WTC11 (cell line): ENCODE measurements around the gene AADAT. TPM values are rescaled to one million over a fixed set of nuclear protein-coding genes. Genes with fewer than 3 reads are reported as not detected.

Source experiments
- ATAC-seq: fragments of 200-7000 bp; cut with Tn5 transposase; 2 replicates; pipeline ENCODE4 v1.10.0; 2021; ENCODE audit warnings: mild to moderate bottlenecking, moderate library complexity
- CTCF ChIA-PET: fragments of 300-600 bp; sonication (Branson Sonifier 250); formaldehyde crosslinking; loops from one replicate; lab custom pipeline; 2021; ENCODE audit warnings: antibody characterized with exemption; lab: Charles Lee
- POLR2A ChIA-PET: fragments of 350-600 bp; sonication (Branson Sonifier 250); formaldehyde crosslinking; loops from one replicate; lab custom pipeline; 2021; ENCODE audit warnings: antibody characterized with exemption; lab: Charles Lee
- DNase-seq: peaks from one replicate; pipeline ENCODE4 v3.0.0; 2021; ENCODE audit warnings: low spot score
- H3K27ac Mint-ChIP-seq: 2 replicates; pipeline ENCODE4 v1.8.0; 2021; ENCODE audit warnings: mixed read lengths
- H3K27me3 Mint-ChIP-seq: 2 replicates; pipeline ENCODE4 v1.8.0; 2021; ENCODE audit warnings: low read depth, mild to moderate bottlenecking, moderate library complexity, mixed read lengths
- H3K36me3 Mint-ChIP-seq: 2 replicates; pipeline ENCODE4 v1.8.0; 2021; ENCODE audit warnings: mixed read lengths
- H3K4me1 Mint-ChIP-seq: 2 replicates; pipeline ENCODE4 v1.8.0; 2022; ENCODE audit warnings: mixed read lengths
- H3K4me3 Mint-ChIP-seq: 2 replicates; pipeline ENCODE4 v1.8.0; 2021; ENCODE audit warnings: mild to moderate bottlenecking, moderate library complexity, mixed read lengths
- H3K9me3 Mint-ChIP-seq: 2 replicates; pipeline ENCODE4 v1.8.0; 2021; ENCODE audit warnings: mixed read lengths
- ATF1 ChIP-seq: sonication (generic); formaldehyde crosslinking; IDR thresholded peaks from 2 replicates; pipeline ENCODE4 v1.8.1; 2023; ENCODE audit warnings: mild to moderate bottlenecking, moderate library complexity, missing genetic modification reagents
- FOXK1 ChIP-seq: sonication (generic); formaldehyde crosslinking; IDR thresholded peaks from 2 replicates; pipeline ENCODE4 v1.8.0; 2022; ENCODE audit warnings: mild to moderate bottlenecking, moderate library complexity, missing genetic modification reagents
- HMGA2 ChIP-seq: fragments of 250-450 bp; sonication (Bioruptor Pico); IDR thresholded peaks from 2 replicates; pipeline ENCODE4 v1.4.0; 2021; ENCODE audit warnings: mild to moderate bottlenecking, moderate library complexity
- KAT7 ChIP-seq: sonication (generic); formaldehyde crosslinking; IDR thresholded peaks from 2 replicates; pipeline ENCODE4 v1.8.1; 2023; ENCODE audit warnings: missing genetic modification reagents, mild to moderate bottlenecking, borderline replicate concordance
- NFE2L1 ChIP-seq: sonication (generic); formaldehyde crosslinking; IDR thresholded peaks from 2 replicates; pipeline ENCODE4 v1.8.1; 2023; ENCODE audit warnings: missing genetic modification reagents
- NR1H2 ChIP-seq: sonication (generic); formaldehyde crosslinking; IDR thresholded peaks from 2 replicates; pipeline ENCODE4 v1.9.0; 2021; ENCODE audit warnings: mild to moderate bottlenecking, moderate library complexity, missing genetic modification reagents
- RORB ChIP-seq: fragments of 250-450 bp; sonication (Bioruptor Pico); IDR thresholded peaks from 2 replicates; pipeline ENCODE4 v1.9.0; 2021; ENCODE audit warnings: mild to moderate bottlenecking
- TEAD1 ChIP-seq: sonication (generic); formaldehyde crosslinking; IDR thresholded peaks from 2 replicates; pipeline ENCODE4 v1.8.0; 2022; ENCODE audit warnings: mild to moderate bottlenecking, missing genetic modification reagents
- TP53 ChIP-seq: sonication (generic); formaldehyde crosslinking; IDR thresholded peaks from 2 replicates; pipeline ENCODE4 v1.8.1; 2023; ENCODE audit warnings: mild to moderate bottlenecking, missing genetic modification reagents
- total RNA-seq: library from RNA; stranded (reverse); gene quantifications from 3 replicates; pipeline ENCODE4 v1.2.3, GENCODE V29; 2021
- TF ChIP-seq, protein P1 (sequence below): sonication (generic); formaldehyde crosslinking; IDR thresholded peaks from 2 replicates; pipeline ENCODE4 v1.8.0; 2022; ENCODE audit warnings: missing genetic modification reagents
- TF ChIP-seq, protein P2 (sequence below): sonication (generic); formaldehyde crosslinking; IDR thresholded peaks from 2 replicates; pipeline ENCODE4 v1.8.1; 2023; ENCODE audit warnings: mild to moderate bottlenecking, moderate library complexity, missing genetic modification reagents
- TF ChIP-seq, protein P3 (sequence below): fragments of 250-450 bp; sonication (Bioruptor Pico); IDR thresholded peaks from 2 replicates; pipeline ENCODE4 v1.9.0; 2021; ENCODE audit warnings: mild to moderate bottlenecking, borderline replicate concordance
- TF ChIP-seq, protein P4 (sequence below): fragments of 250-450 bp; sonication (Bioruptor Pico); IDR thresholded peaks from 2 replicates; pipeline ENCODE4 v2.1.2; 2022; ENCODE audit warnings: mild to moderate bottlenecking, moderate library complexity
- TF ChIP-seq, protein P5 (sequence below): sonication (generic); formaldehyde crosslinking; IDR thresholded peaks from 2 replicates; pipeline ENCODE4 v1.8.0; 2022; ENCODE audit warnings: mild to moderate bottlenecking, missing genetic modification reagents
- TF ChIP-seq, protein P6 (sequence below): fragments of 250-450 bp; sonication (Bioruptor Pico); IDR thresholded peaks from 2 replicates; pipeline ENCODE4 v1.9.0; 2021; ENCODE audit warnings: mild to moderate bottlenecking
- TF ChIP-seq, protein P7 (sequence below): sonication (generic); formaldehyde crosslinking; IDR thresholded peaks from 2 replicates; pipeline ENCODE4 v1.8.0; 2023; ENCODE audit warnings: mild to moderate bottlenecking, missing genetic modification reagents

AADAT gene
- total RNA-seq, 1 experiment from 2014 or later, result 12.3 TPM

DNA sequence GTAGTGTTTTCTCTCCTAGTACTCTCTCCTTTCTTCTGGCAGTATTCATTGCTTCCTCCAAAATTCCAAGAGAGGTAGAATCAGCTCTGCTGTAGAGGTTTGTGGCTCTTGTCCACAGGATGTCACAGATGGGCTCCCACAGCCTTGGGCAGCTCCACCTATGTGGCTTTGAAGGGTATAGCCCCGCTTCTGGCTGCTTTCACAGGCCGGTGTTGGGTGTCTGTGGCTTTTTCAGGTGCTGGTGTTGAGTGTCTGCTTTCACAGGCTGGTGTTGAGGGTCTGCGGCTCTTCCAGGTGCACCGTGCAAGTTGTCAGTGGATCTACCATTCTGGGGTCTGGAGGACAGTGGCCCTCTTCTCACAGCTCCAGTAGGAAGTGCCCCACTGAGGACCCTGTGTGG, 7.9 kb upstream of the AADAT start (continued):
- TF ChIP-seq, protein P1, sequence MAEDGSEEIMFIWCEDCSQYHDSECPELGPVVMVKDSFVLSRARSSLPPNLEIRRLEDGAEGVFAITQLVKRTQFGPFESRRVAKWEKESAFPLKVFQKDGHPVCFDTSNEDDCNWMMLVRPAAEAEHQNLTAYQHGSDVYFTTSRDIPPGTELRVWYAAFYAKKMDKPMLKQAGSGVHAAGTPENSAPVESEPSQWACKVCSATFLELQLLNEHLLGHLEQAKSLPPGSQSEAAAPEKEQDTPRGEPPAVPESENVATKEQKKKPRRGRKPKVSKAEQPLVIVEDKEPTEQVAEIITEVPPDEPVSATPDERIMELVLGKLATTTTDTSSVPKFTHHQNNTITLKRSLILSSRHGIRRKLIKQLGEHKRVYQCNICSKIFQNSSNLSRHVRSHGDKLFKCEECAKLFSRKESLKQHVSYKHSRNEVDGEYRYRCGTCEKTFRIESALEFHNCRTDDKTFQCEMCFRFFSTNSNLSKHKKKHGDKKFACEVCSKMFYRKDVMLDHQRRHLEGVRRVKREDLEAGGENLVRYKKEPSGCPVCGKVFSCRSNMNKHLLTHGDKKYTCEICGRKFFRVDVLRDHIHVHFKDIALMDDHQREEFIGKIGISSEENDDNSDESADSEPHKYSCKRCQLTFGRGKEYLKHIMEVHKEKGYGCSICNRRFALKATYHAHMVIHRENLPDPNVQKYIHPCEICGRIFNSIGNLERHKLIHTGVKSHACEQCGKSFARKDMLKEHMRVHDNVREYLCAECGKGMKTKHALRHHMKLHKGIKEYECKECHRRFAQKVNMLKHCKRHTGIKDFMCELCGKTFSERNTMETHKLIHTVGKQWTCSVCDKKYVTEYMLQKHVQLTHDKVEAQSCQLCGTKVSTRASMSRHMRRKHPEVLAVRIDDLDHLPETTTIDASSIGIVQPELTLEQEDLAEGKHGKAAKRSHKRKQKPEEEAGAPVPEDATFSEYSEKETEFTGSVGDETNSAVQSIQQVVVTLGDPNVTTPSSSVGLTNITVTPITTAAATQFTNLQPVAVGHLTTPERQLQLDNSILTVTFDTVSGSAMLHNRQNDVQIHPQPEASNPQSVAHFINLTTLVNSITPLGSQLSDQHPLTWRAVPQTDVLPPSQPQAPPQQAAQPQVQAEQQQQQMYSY (CRISPR knock-in tag), result no peak
- TF ChIP-seq, protein P2, sequence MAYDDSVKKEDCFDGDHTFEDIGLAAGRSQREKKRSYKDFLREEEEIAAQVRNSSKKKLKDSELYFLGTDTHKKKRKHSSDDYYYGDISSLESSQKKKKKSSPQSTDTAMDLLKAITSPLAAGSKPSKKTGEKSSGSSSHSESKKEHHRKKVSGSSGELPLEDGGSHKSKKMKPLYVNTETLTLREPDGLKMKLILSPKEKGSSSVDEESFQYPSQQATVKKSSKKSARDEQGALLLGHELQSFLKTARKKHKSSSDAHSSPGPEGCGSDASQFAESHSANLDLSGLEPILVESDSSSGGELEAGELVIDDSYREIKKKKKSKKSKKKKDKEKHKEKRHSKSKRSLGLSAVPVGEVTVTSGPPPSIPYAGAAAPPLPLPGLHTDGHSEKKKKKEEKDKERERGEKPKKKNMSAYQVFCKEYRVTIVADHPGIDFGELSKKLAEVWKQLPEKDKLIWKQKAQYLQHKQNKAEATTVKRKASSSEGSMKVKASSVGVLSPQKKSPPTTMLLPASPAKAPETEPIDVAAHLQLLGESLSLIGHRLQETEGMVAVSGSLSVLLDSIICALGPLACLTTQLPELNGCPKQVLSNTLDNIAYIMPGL (CRISPR knock-in tag), result no peak
- TF ChIP-seq ATF1 (CRISPR knock-in tag) (no peak), TP53 (CRISPR knock-in tag) (no peak), KAT7 (CRISPR knock-in tag) (no peak)
- TF ChIP-seq, protein P3, sequence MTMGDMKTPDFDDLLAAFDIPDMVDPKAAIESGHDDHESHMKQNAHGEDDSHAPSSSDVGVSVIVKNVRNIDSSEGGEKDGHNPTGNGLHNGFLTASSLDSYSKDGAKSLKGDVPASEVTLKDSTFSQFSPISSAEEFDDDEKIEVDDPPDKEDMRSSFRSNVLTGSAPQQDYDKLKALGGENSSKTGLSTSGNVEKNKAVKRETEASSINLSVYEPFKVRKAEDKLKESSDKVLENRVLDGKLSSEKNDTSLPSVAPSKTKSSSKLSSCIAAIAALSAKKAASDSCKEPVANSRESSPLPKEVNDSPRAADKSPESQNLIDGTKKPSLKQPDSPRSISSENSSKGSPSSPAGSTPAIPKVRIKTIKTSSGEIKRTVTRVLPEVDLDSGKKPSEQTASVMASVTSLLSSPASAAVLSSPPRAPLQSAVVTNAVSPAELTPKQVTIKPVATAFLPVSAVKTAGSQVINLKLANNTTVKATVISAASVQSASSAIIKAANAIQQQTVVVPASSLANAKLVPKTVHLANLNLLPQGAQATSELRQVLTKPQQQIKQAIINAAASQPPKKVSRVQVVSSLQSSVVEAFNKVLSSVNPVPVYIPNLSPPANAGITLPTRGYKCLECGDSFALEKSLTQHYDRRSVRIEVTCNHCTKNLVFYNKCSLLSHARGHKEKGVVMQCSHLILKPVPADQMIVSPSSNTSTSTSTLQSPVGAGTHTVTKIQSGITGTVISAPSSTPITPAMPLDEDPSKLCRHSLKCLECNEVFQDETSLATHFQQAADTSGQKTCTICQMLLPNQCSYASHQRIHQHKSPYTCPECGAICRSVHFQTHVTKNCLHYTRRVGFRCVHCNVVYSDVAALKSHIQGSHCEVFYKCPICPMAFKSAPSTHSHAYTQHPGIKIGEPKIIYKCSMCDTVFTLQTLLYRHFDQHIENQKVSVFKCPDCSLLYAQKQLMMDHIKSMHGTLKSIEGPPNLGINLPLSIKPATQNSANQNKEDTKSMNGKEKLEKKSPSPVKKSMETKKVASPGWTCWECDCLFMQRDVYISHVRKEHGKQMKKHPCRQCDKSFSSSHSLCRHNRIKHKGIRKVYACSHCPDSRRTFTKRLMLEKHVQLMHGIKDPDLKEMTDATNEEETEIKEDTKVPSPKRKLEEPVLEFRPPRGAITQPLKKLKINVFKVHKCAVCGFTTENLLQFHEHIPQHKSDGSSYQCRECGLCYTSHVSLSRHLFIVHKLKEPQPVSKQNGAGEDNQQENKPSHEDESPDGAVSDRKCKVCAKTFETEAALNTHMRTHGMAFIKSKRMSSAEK, result no peak
- TF ChIP-seq, all 79 proteins: peak for 0

DNA sequence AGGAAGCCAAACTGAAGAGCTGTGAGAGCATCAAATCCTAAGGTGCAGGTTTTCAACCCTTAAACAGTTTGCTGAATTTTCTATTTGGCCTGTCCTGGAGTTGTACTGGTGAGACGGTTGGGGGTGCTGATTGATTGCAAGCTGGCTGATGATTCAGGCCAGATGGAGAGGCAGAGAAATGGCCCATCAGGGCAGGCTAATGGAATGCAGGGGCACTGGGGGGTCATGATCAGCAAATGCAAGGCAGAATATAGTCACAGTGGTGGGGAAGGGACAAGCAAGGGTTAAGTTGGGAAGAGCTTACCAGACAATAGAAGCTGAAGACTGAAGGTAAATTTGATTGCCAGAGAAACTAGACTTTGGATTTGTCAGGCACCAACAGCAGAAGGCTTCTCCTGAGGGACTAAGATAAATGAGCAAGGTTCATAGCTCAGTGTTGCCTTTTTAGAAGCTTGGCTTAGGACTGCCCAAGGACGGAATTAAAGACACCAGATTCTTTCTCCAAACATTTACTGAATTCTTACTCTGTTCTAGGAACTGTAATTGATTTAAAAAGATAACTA, 4.3 kb upstream of the AADAT start:
- ChIA-PET CTCF (interaction anchor here (0.9 to 1.3 kb wide), 4 partner anchors 13 to 280 kb away, joined by 3 read pairs; no protein-coding TSS in a partner anchor), POLR2A (interaction anchor here (0.7 kb wide), 1 partner anchor 765 kb away, joined by 4 read pairs; no protein-coding TSS in a partner anchor)
- ATAC-seq (peak; percentile 7; the same call in 1 of the 2 replicates), DNase-seq (no peak)
- H3K9me3 Mint-ChIP-seq, result peaks cover 25% of the 10 kb centered on the region
- no peak overlapping the region for H3K4me3 Mint-ChIP-seq
- peaks cover 21% of the 10 kb centered on the region for H3K4me1 Mint-ChIP-seq
- TF ChIP-seq, protein P4, sequence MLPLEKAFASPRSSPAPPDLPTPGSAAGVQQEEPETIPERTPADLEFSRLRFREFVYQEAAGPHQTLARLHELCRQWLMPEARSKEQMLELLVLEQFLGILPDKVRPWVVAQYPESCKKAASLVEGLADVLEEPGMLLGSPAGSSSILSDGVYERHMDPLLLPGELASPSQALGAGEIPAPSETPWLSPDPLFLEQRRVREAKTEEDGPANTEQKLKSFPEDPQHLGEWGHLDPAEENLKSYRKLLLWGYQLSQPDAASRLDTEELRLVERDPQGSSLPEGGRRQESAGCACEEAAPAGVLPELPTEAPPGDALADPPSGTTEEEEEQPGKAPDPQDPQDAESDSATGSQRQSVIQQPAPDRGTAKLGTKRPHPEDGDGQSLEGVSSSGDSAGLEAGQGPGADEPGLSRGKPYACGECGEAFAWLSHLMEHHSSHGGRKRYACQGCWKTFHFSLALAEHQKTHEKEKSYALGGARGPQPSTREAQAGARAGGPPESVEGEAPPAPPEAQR (CRISPR knock-in tag), result no peak
- TF ChIP-seq TEAD1, result peak; percentile 61; the same call in 1 of the 2 replicates
- H3K27ac Mint-ChIP-seq, result no peak overlapping the region
- H3K36me3 Mint-ChIP-seq, result peaks cover 11% of the 10 kb centered on the region
- H3K27me3 Mint-ChIP-seq, result peaks cover 26% of the 10 kb centered on the region

DNA sequence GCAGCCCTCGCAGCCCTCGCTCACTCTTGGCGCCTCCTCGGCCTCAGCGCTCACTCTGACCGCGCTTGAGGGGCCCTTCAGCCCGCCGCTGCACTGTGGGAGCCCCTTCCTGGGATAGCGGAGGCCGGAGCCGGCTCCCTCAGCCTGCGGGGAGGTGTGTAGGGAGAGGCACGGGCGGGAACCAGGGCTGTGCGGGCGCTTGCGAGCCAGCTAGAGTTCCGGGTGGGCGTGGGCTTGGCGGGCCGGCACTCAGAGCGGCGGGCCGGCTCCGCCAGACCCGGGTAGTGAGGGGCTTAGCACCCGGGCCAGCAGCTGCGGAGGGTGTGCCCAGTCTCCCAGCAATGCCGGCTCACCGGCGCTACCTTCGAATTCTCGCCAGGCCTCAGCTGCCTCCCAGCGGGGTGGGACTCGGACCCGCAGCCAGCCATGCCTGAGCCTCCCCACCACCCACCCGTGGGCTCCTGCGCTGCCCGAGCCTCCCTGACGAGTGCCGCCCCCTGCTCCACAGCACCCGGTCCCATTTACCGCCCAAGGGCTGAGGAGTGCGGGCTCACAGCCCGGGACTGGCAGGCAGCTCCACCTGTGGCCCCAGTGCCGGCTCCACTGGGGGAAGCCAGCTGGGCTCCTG, 1.4 kb upstream of the AADAT start:
- Mint-ChIP-seq H3K4me1 (peaks cover 33% of the 10 kb centered on the region), H3K27ac (no peak overlapping the region), H3K9me3 (0 out of 2 replicates have a peak, but pooled peaks cover 5% of the 10 kb centered on the region), H3K4me3 (peak overlapping the region; percentile 88), H3K27me3 (peaks cover 30% of the 10 kb centered on the region), H3K36me3 (peaks cover 14% of the 10 kb centered on the region)
- DNase-seq (peak; percentile 41), ATAC-seq (no peak)
- ChIA-PET POLR2A (interaction anchor here (0.6 kb wide), 1 partner anchor 130 kb away, joined by 4 read pairs; no protein-coding TSS in a partner anchor), CTCF (interaction anchor here (0.8 to 1.6 kb wide), 6 partner anchors 10 to 478 kb away, joined by 3 to 5 read pairs (median 4); no protein-coding TSS in a partner anchor)
- TF ChIP-seq NR1H2 (CRISPR knock-in tag) (no peak), NFE2L1 (no peak), ATF1 (CRISPR knock-in tag) (no peak), HMGA2 (CRISPR knock-in tag) (no peak), RORB (no peak), FOXK1 (CRISPR knock-in tag) (no peak)
- TF ChIP-seq, protein P5, sequence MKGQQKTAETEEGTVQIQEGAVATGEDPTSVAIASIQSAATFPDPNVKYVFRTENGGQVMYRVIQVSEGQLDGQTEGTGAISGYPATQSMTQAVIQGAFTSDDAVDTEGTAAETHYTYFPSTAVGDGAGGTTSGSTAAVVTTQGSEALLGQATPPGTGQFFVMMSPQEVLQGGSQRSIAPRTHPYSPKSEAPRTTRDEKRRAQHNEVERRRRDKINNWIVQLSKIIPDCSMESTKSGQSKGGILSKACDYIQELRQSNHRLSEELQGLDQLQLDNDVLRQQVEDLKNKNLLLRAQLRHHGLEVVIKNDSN (CRISPR knock-in tag), result no peak
- TF ChIP-seq, protein P6, sequence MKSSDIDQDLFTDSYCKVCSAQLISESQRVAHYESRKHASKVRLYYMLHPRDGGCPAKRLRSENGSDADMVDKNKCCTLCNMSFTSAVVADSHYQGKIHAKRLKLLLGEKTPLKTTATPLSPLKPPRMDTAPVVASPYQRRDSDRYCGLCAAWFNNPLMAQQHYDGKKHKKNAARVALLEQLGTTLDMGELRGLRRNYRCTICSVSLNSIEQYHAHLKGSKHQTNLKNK (CRISPR knock-in tag), result no peak
- TF ChIP-seq, protein P7, sequence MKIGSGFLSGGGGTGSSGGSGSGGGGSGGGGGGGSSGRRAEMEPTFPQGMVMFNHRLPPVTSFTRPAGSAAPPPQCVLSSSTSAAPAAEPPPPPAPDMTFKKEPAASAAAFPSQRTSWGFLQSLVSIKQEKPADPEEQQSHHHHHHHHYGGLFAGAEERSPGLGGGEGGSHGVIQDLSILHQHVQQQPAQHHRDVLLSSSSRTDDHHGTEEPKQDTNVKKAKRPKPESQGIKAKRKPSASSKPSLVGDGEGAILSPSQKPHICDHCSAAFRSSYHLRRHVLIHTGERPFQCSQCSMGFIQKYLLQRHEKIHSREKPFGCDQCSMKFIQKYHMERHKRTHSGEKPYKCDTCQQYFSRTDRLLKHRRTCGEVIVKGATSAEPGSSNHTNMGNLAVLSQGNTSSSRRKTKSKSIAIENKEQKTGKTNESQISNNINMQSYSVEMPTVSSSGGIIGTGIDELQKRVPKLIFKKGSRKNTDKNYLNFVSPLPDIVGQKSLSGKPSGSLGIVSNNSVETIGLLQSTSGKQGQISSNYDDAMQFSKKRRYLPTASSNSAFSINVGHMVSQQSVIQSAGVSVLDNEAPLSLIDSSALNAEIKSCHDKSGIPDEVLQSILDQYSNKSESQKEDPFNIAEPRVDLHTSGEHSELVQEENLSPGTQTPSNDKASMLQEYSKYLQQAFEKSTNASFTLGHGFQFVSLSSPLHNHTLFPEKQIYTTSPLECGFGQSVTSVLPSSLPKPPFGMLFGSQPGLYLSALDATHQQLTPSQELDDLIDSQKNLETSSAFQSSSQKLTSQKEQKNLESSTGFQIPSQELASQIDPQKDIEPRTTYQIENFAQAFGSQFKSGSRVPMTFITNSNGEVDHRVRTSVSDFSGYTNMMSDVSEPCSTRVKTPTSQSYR (CRISPR knock-in tag), result no peak
